OCI-LY1 (cell line): Measurements from ENCODE around the gene MCC.

ENCODE experiments used
- H2AFZ ChIP-seq: fragments of 200-600 bp; sonication (generic), shearing (Covaris generic); 2 replicates; pipeline ENCODE4 v1.6.0; 2014; ENCODE audit warnings: antibody characterized with exemption, mild to moderate bottlenecking, low read length
- H3F3A ChIP-seq: fragments of 200-600 bp; sonication (generic), shearing (Covaris generic); 2 replicates; pipeline ENCODE4 v1.6.0; 2014; ENCODE audit warnings: mild to moderate bottlenecking, antibody characterized with exemption, low read length, moderate library complexity; ENCODE audit not compliant: insufficient read depth
- H3K27ac ChIP-seq: fragments of 200-600 bp; sonication (generic); 2 replicates; pipeline ENCODE4 v1.5.1; 2014; ENCODE audit warnings: low read length, mixed run types, mild to moderate bottlenecking, low read depth; ENCODE audit not compliant: poor library complexity, severe bottlenecking
- H3K27me3 ChIP-seq: fragments of 200-600 bp; sonication (generic); 2 replicates; pipeline ENCODE4 v1.6.0; 2014; ENCODE audit warnings: antibody characterized with exemption, mild to moderate bottlenecking, low read length, moderate library complexity; ENCODE audit not compliant: insufficient read depth
- H3K36me3 ChIP-seq: fragments of 200-600 bp; sonication (generic); 2 replicates; pipeline ENCODE4 v1.6.1; 2014; ENCODE audit warnings: mild to moderate bottlenecking, antibody characterized with exemption, low read length, moderate library complexity, mixed read lengths; ENCODE audit not compliant: insufficient read depth
- H3K4me1 ChIP-seq: fragments of 200-600 bp; sonication (generic); 2 replicates; pipeline ENCODE4 v1.5.1; 2014; ENCODE audit warnings: mild to moderate bottlenecking, low read length, moderate library complexity; ENCODE audit not compliant: insufficient read depth, severe bottlenecking
- H3K4me2 ChIP-seq: fragments of 200-600 bp; sonication (generic), shearing (Covaris generic); 2 replicates; pipeline ENCODE4 v1.6.1; 2014; ENCODE audit warnings: low read length
- H3K4me3 ChIP-seq: fragments of 200-600 bp; sonication (generic); 2 replicates; pipeline ENCODE4 v1.5.1; 2014; ENCODE audit warnings: low read length, low read depth, mild to moderate bottlenecking, mixed read lengths; ENCODE audit not compliant: poor library complexity, severe bottlenecking
- H3K79me2 ChIP-seq: fragments of 200-600 bp; shearing (Covaris generic); 2 replicates; pipeline ENCODE4 v1.6.1; 2016; ENCODE audit warnings: mixed run types, low read length, mixed read lengths; ENCODE audit not compliant: insufficient read depth
- H3K9ac ChIP-seq: fragments of 200-600 bp; sonication (generic), shearing (Covaris generic); 2 replicates; pipeline ENCODE4 v1.6.1; 2014; ENCODE audit warnings: mild to moderate bottlenecking, low read length, mixed read lengths
- H3K9me2 ChIP-seq: fragments of 200-600 bp; sonication (generic), shearing (Covaris generic); 2 replicates; pipeline ENCODE4 v1.6.1; 2014; ENCODE audit warnings: low read depth, mild to moderate bottlenecking, low read length, mixed read lengths
- H3K9me3 ChIP-seq: fragments of 200-600 bp; shearing (Covaris generic); 2 replicates; pipeline ENCODE4 v1.6.1; 2014; ENCODE audit warnings: low read length, mixed read lengths
- H4K20me1 ChIP-seq: fragments of 200-600 bp; sonication (generic), shearing (Covaris generic); 2 replicates; pipeline ENCODE4 v1.6.0; 2016; ENCODE audit warnings: mild to moderate bottlenecking, low read length; ENCODE audit not compliant: insufficient read depth
- CTCF ChIP-seq: fragments of 200-600 bp; sonication (generic), shearing (Covaris generic); IDR thresholded peaks from 2 replicates; pipeline ENCODE4 v1.5.1; 2017; ENCODE audit warnings: mild to moderate bottlenecking, antibody characterized with exemption, low read length, moderate library complexity, mixed read lengths
- EZH2 ChIP-seq: fragments of 200-600 bp; sonication (generic), shearing (Covaris generic); IDR thresholded peaks from 2 replicates; pipeline ENCODE4 v1.8.0; 2017; ENCODE audit warnings: borderline replicate concordance, mixed run types, mild to moderate bottlenecking, antibody characterized with exemption, low read length, moderate library complexity, mixed read lengths

The MCC gene

GRCh38 chr5:113437111-113437510, 51.1 kb downstream of the MCC start:
- H3K4me1 ChIP-seq = no peaks in the 10 kb centered on the region
- H3K27me3 ChIP-seq = no peaks in the 10 kb centered on the region
- no peaks in the 10 kb centered on the region for H3K79me2 ChIP-seq
- H3K9me2 ChIP-seq = no peaks in the 10 kb centered on the region
- no peaks in the 10 kb centered on the region for H3K36me3 ChIP-seq
- no peaks in the 10 kb centered on the region for H4K20me1 ChIP-seq
- no peak overlapping the region for H3K4me2 ChIP-seq
- H3K9me3 ChIP-seq = no peaks in the 10 kb centered on the region
- no peak overlapping the region for H3K27ac ChIP-seq
- H2AFZ ChIP-seq = no peak overlapping the region
- H3K4me3 ChIP-seq = no peak overlapping the region
- no peak for TF ChIP-seq EZH2
- no peak for TF ChIP-seq CTCF
- H3K9ac ChIP-seq = no peak overlapping the region
- no peaks in the 10 kb centered on the region for H3F3A ChIP-seq

DNA sequence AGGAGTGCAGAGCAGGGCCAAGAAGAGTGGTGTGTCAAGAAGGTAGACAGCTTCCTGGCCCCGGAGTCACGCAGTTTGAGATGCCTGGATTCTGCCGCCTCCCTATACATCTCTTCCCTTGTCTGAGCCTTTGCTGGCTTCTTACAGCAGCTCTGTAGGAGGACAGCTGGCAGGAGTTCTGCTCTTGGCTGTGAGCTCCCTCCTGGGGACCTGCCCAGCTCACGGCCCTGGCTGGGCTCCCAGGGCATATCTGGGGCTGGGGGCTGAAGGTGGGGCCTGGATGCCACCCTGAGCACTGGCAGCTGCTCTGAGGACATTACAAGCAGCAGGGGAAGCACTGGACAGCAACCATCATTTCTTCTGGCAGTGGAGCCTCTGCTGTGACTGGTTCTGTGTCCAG, 52.7 kb downstream of the MCC start:
- Histone ChIP-seq H3K4me1 (no peaks in the 10 kb centered on the region), H3F3A (no peaks in the 10 kb centered on the region), H4K20me1 (no peaks in the 10 kb centered on the region), H3K9me3 (no peaks in the 10 kb centered on the region), H3K9me2 (no peaks in the 10 kb centered on the region), H3K36me3 (no peaks in the 10 kb centered on the region), H3K4me2 (no peak overlapping the region), H3K27me3 (no peaks in the 10 kb centered on the region), H2AFZ (no peak overlapping the region), H3K9ac (no peak overlapping the region), H3K4me3 (no peak overlapping the region), H3K27ac (no peak overlapping the region), H3K79me2 (no peaks in the 10 kb centered on the region)
- TF ChIP-seq EZH2 (no peak), CTCF (no peak)

DNA sequence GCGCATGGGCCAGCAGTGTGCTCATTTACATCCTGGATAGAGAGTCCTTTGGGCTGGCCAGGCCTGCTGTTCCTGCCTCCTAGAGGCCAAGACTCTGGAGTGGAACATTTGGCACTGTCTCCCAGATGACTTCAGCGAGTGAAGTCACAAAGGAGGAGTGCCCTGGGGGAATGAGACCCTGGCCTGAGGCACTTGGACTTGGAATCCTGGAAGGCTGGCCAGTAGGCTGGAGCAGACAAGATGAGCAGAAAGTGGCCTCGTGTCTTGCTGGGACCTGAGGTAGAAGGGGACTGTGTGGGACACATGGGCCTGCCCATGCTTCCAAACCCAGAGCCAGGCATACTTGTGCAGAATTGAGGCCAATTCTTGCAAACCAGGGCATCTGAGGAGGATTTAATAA, 53.4 kb downstream of the MCC start, which contains the start of gene TSSK1B:
TSSK1B (minus strand) TSS at position 101 of the 400 bp plus-strand sequence. CDS start 150 bp downstream, outside the sequence.
- H3K4me1 ChIP-seq = no peaks in the 10 kb centered on the region
- H3K9me2 ChIP-seq = no peaks in the 10 kb centered on the region
- no peaks in the 10 kb centered on the region for H4K20me1 ChIP-seq
- H3F3A ChIP-seq = no peaks in the 10 kb centered on the region
- no peak within 1 kb of the TSS for H3K9ac ChIP-seq
- H3K79me2 ChIP-seq = no peaks in the 10 kb centered on the region
- H3K27ac ChIP-seq = no peak within 1 kb of the TSS
- H2AFZ ChIP-seq = no peak within 1 kb of the TSS
- no peaks in the 10 kb centered on the region for H3K9me3 ChIP-seq
- no peak within 1 kb of the TSS for H3K4me3 ChIP-seq
- TF ChIP-seq EZH2 (no peak), CTCF (no peak)
- H3K36me3 ChIP-seq = no peaks in the 10 kb centered on the region
- H3K27me3 ChIP-seq = no peaks in the 10 kb centered on the region
- H3K4me2 ChIP-seq = no peak within 1 kb of the TSS
